PC-3 (cell line): ENCODE results near the gene TNFRSF12A.

Experiments used
- CTCF ChIP-seq: fragments of 300-600 bp; sonication (generic); conservative IDR thresholded peaks from 2 replicates; pipeline ENCODE4 v1.5.1; 2017; ENCODE audit warnings: antibody characterized with exemption, low read depth, mild to moderate bottlenecking, low read length
- EZH2 ChIP-seq: fragments of 300-600 bp; sonication (generic); IDR thresholded peaks from one replicate; pipeline ENCODE4 v1.6.1; 2017; ENCODE audit warnings: antibody characterized with exemption, mild to moderate bottlenecking, low read length; ENCODE audit not compliant: unreplicated experiment
- EZH2phosphoT487 ChIP-seq: fragments of 300-600 bp; sonication (generic); IDR thresholded peaks from 2 replicates; pipeline ENCODE4 v1.6.1; 2018; ENCODE audit warnings: mild to moderate bottlenecking, antibody characterized with exemption, low read length, borderline replicate concordance

GRCh38 chr16:3035289-3035971 is 15.3 kb downstream of the TNFRSF12A start:
- TF ChIP-seq CTCF (no peak), EZH2 (no peak), EZH2phosphoT487 (no peak)
